HCT116 (cell line): ENCODE measurements around the gene DDO. TPM values are rescaled to one million over a fixed set of nuclear protein-coding genes. Genes with fewer than 3 reads are reported as not detected.

Experiments used
- ATAC-seq: fragments of 200-7000 bp; cut with Tn5 transposase; 2 replicates; pipeline ENCODE4 v1.9.1; 2020; ENCODE audit warnings: mild to moderate bottlenecking, moderate library complexity
- BruUV-seq: library from RNA; stranded (reverse); fragments of 400-500 nt; replicated peaks from 2 replicates; lab custom pipeline; 2021; lab: Mats Ljungman, UMichigan
- CTCF ChIA-PET: fragments of 300-600 bp; sonication (Branson Sonifier 250); formaldehyde crosslinking; loops from one replicate; lab custom pipeline; 2021; ENCODE audit warnings: antibody characterized with exemption; lab: Charles Lee
- POLR2A ChIA-PET: fragments of 300-600, 350-600 bp; sonication (Branson Sonifier 250); formaldehyde crosslinking; loops from one replicate; lab custom pipeline; 2021; ENCODE audit warnings: antibody characterized with exemption; lab: Charles Lee
- RAD21 ChIA-PET, 2 experiments: fragments of 300-600 bp; sonication (Branson Sonifier 250); formaldehyde crosslinking; loops; one replicate each; lab custom pipeline; 2023; ENCODE audit warnings: low total read pairs in 2 of 2; ENCODE audit not compliant: uncharacterized antibody in 2 of 2, unreplicated experiment in 2 of 2, low non-redundant PET in 1 of 2; lab: Charles Lee
- DNase-seq: peaks from one replicate; pipeline ENCODE4 v3.0.0-alpha.2; 2010; ENCODE audit warnings: low read depth, low spot score
- H2AFZ ChIP-seq: fragments of 200-600 bp; shearing (Covaris generic), sonication (generic); 2 replicates; pipeline ENCODE4 v1.6.1; 2017; ENCODE audit warnings: low read depth, mixed run types, mixed read lengths, antibody characterized with exemption, low read length; ENCODE audit not compliant: poor library complexity, severe bottlenecking
- H3K27ac ChIP-seq: 2 replicates; pipeline ENCODE4 v1.5.1; 2012; ENCODE audit warnings: low read depth, low read length
- H3K27me3 ChIP-seq: fragments of 200-600 bp; sonication (generic); 2 replicates; pipeline ENCODE4 v1.6.1; 2016; ENCODE audit warnings: mixed run types, low read length, mixed read lengths; ENCODE audit not compliant: insufficient read depth
- H3K36me3 ChIP-seq, 2 experiments: fragments of 200-500 bp in 1 of 2; fragments of 200-600 bp in 1 of 2; sonication (Bioruptor generic) in 1 of 2; sonication (generic) in 1 of 2; 2 replicates each; pipeline versions ENCODE4 v1.5.1 to v1.6.1; 2014 to 2016; ENCODE audit warnings: low read length in 2 of 2, inconsistent platforms in 1 of 2, mixed read lengths in 1 of 2, mixed run types in 1 of 2; ENCODE audit not compliant: insufficient read depth in 2 of 2, control insufficient read depth in 1 of 2
- H3K4me1 ChIP-seq, 2 experiments: fragments of 200-600 bp in 1 of 2; sonication (generic) in 1 of 2; 2 replicates each; pipeline versions ENCODE4 v1.5.1 to v1.6.1; 2012 to 2017; ENCODE audit warnings: low read length in 2 of 2, inconsistent platforms in 1 of 2, mild to moderate bottlenecking in 1 of 2, mixed read lengths in 1 of 2, mixed run types in 1 of 2, moderate library complexity in 1 of 2; ENCODE audit not compliant: insufficient read depth in 2 of 2, control insufficient read depth in 1 of 2
- H3K4me2 ChIP-seq: fragments of 200-600 bp; sonication (generic); 2 replicates; pipeline ENCODE4 v1.6.1; 2017; ENCODE audit warnings: mixed run types, low read length, mixed read lengths
- H3K4me3 ChIP-seq, 2 experiments: fragments of 200-600 bp in 1 of 2; sonication (generic) in 1 of 2; replicated peaks in 1 of 2; 2 replicates each; pipeline ENCODE4 v1.5.1; 2011 to 2016; ENCODE audit warnings: low read length in 2 of 2, control low read depth in 1 of 2, low read depth in 1 of 2, mild to moderate bottlenecking in 1 of 2, mixed read lengths in 1 of 2, mixed run types in 1 of 2
- H3K79me2 ChIP-seq: fragments of 200-600 bp; sonication (generic); 2 replicates; pipeline ENCODE4 v1.6.1; 2017; ENCODE audit warnings: mild to moderate bottlenecking, mixed run types, low read length, moderate library complexity, mixed read lengths; ENCODE audit not compliant: insufficient read depth
- H3K9ac ChIP-seq: fragments of 200-600 bp; sonication (generic); 2 replicates; pipeline ENCODE4 v1.6.1; 2016; ENCODE audit warnings: low read length, mixed read lengths
- H3K9me2 ChIP-seq: fragments of 200-600 bp; sonication (generic), shearing (Covaris generic); 2 replicates; pipeline ENCODE4 v1.6.1; 2017; ENCODE audit warnings: mixed run types, mild to moderate bottlenecking, moderate library complexity; ENCODE audit not compliant: insufficient read depth
- H3K9me3 ChIP-seq, 2 experiments: fragments of 200-500 bp in 1 of 2; fragments of 200-600 bp in 1 of 2; sonication (Bioruptor generic) in 1 of 2; sonication (generic) in 1 of 2; 2 replicates each; pipeline ENCODE4 v1.6.1; 2014 to 2017; ENCODE audit warnings: low read length in 2 of 2, mixed read lengths in 2 of 2, inconsistent platforms in 1 of 2, low read depth in 1 of 2, mild to moderate bottlenecking in 1 of 2, mixed run types in 1 of 2, moderate library complexity in 1 of 2; ENCODE audit not compliant: control insufficient read depth in 1 of 2, insufficient read depth in 1 of 2
- H4K20me1 ChIP-seq: fragments of 200-600 bp; sonication (generic), shearing (Covaris generic); 2 replicates; pipeline ENCODE4 v1.6.1; 2017; ENCODE audit warnings: mixed run types, mild to moderate bottlenecking, moderate library complexity; ENCODE audit not compliant: insufficient read depth
- ATF3 ChIP-seq: IDR thresholded peaks from 2 replicates; pipeline ENCODE4 v1.6.1; 2012
- CEBPB ChIP-seq: IDR thresholded peaks from 2 replicates; pipeline ENCODE4 v1.6.1; 2012; ENCODE audit warnings: low read depth
- CTCF ChIP-seq, 3 experiments: fragments of 200-600 bp in 1 of 3; sonication (generic) in 1 of 3; IDR thresholded peaks in 2 of 3; conservative IDR thresholded peaks in 1 of 3; 2 replicates each; pipeline ENCODE4 v1.5.1; 2012 to 2017; ENCODE audit warnings: low read depth in 2 of 3, low read length in 2 of 3, antibody characterized with exemption in 1 of 3, borderline replicate concordance in 1 of 3, control low read depth in 1 of 3, mild to moderate bottlenecking in 1 of 3, mixed read lengths in 1 of 3, mixed run types in 1 of 3, moderate library complexity in 1 of 3; ENCODE audit not compliant: insufficient read depth in 1 of 3
- EZH2 ChIP-seq: fragments of 200-600 bp; sonication (generic); IDR thresholded peaks from 2 replicates; pipeline ENCODE4 v1.6.1; 2017; ENCODE audit warnings: antibody characterized with exemption, mixed run types
- EZH2phosphoT487 ChIP-seq: fragments of 200-600 bp; IDR thresholded peaks from 2 replicates; pipeline ENCODE4 v1.6.1; 2018; ENCODE audit warnings: antibody characterized with exemption, borderline replicate concordance
- FOSL1 ChIP-seq: IDR thresholded peaks from 2 replicates; pipeline ENCODE4 v1.6.1; 2012; ENCODE audit warnings: low read depth
- JUND ChIP-seq: IDR thresholded peaks from 2 replicates; pipeline ENCODE4 v1.6.1; 2012
- MAX ChIP-seq: IDR thresholded peaks from 2 replicates; pipeline ENCODE4 v1.6.1; 2012
- POLR2A ChIP-seq: IDR thresholded peaks from 2 replicates; pipeline ENCODE4 v1.7.0; 2011; ENCODE audit warnings: borderline replicate concordance; ENCODE audit not compliant: insufficient read depth, insufficient read length; ENCODE audit errors: extremely low read depth
- POLR2AphosphoS5 ChIP-seq: IDR thresholded peaks from 2 replicates; pipeline ENCODE4 v1.6.1; 2011; ENCODE audit warnings: mild to moderate bottlenecking, low read depth, low read length, moderate library complexity
- RAD21 ChIP-seq: IDR thresholded peaks from 2 replicates; pipeline ENCODE4 v1.6.1; 2012; ENCODE audit warnings: low read depth, mild to moderate bottlenecking
- REST ChIP-seq: IDR thresholded peaks from 2 replicates; pipeline ENCODE4 v1.6.1; 2012; ENCODE audit warnings: low read depth
- SIN3A ChIP-seq: IDR thresholded peaks from 2 replicates; pipeline ENCODE4 v1.6.1; 2012; ENCODE audit warnings: low read depth
- SP1 ChIP-seq: IDR thresholded peaks from 2 replicates; pipeline ENCODE4 v1.6.1; 2012; ENCODE audit warnings: low read depth
- SRF ChIP-seq: IDR thresholded peaks from 2 replicates; pipeline ENCODE4 v1.6.1; 2012; ENCODE audit warnings: low read depth
- YY1 ChIP-seq: IDR thresholded peaks from 2 replicates; pipeline ENCODE4 v1.6.1; 2011; ENCODE audit warnings: low read length, low read depth, moderate library complexity, mild to moderate bottlenecking; ENCODE audit not compliant: insufficient replicate concordance; ENCODE audit errors: extremely low read depth
- ZBTB33 ChIP-seq: IDR thresholded peaks from 2 replicates; pipeline ENCODE4 v1.6.1; 2011; ENCODE audit warnings: mild to moderate bottlenecking, low read length, moderate library complexity; ENCODE audit not compliant: insufficient replicate concordance; ENCODE audit errors: extremely low read depth
- ZFX ChIP-seq: fragments of 450-650 bp; IDR thresholded peaks from 2 replicates; pipeline ENCODE4 v1.6.1; 2017
- intact Hi-C: fragments of 100-400 bp; cut with micrococcal nuclease; formaldehyde crosslinking; loops from 2 replicates; pipeline ENCODE4 v1.10.0; 2022
- total RNA-seq: library from RNA; stranded (reverse); gene quantifications from one replicate; pipeline ENCODE4 v1.2.1, GENCODE V29; 2021; ENCODE audit not compliant: unreplicated experiment

DDO gene
- total RNA-seq, 1 experiment from 2014 or later: not detected

- no peak for TF ChIP-seq CTCF (IDR thresholded peaks at IDR 0.05 in 2 of 3, conservative IDR thresholded peaks at IDR 0.05 in 1 of 3; ENCODE audit: borderline replicate concordance in 1 of 3, insufficient read depth in 1 of 3, low read depth in 2 of 3, low read length in 2 of 3)
- no peak for TF ChIP-seq ZFX
These were observed 61.8 kb downstream of the DDO start (continued) for GRCh38 chr6:110353457-110354001.

- ChIA-PET RAD21 (no interaction called here), CTCF (no interaction called here), POLR2A (no interaction called here)
- Histone ChIP-seq H3K9me3 (no peaks in the 10 kb centered on the region), H3K79me2 (no peaks in the 10 kb centered on the region), H3K36me3 (no peaks in the 10 kb centered on the region), H4K20me1 (no peaks in the 10 kb centered on the region), H3K4me3 (no peak overlapping the region), H3K4me1 (no peaks in the 10 kb centered on the region), H3K4me2 (no peak overlapping the region), H3K9me2 (no peaks in the 10 kb centered on the region), H2AFZ (no peak overlapping the region), H3K27me3 (no peaks in the 10 kb centered on the region), H3K9ac (no peak overlapping the region), H3K27ac (no peak overlapping the region)
- DNase-seq: no peak
- intact Hi-C loops: no loop called here
- BruUV-seq: no TSS peak
- TF ChIP-seq EZH2phosphoT487 (no peak), FOSL1 (no peak), SIN3A (no peak), ZBTB33 (no peak), POLR2AphosphoS5 (no peak), RAD21 (no peak), MAX (no peak), YY1 (no peak), POLR2A (no peak), SP1 (no peak), ATF3 (no peak), REST (no peak), EZH2 (no peak), SRF (no peak), JUND (no peak), CEBPB (no peak)
- no peak for ATAC-seq
These were observed 62.7 kb downstream of the DDO start for GRCh38 chr6:110352563-110353262.
